DMS79 (cell line): ENCODE data around the gene COPA.
"Not testable (repeated sequence)": the region's sequence is repeated elsewhere in the genome, so short reads cannot be mapped to it uniquely, and the experiment has no call there.

Experiments used
- DNase-seq: peaks from one replicate; lab custom pipeline; 2025; lab: John Stamatoyannopoulos, UW

Gene COPA

DNA sequence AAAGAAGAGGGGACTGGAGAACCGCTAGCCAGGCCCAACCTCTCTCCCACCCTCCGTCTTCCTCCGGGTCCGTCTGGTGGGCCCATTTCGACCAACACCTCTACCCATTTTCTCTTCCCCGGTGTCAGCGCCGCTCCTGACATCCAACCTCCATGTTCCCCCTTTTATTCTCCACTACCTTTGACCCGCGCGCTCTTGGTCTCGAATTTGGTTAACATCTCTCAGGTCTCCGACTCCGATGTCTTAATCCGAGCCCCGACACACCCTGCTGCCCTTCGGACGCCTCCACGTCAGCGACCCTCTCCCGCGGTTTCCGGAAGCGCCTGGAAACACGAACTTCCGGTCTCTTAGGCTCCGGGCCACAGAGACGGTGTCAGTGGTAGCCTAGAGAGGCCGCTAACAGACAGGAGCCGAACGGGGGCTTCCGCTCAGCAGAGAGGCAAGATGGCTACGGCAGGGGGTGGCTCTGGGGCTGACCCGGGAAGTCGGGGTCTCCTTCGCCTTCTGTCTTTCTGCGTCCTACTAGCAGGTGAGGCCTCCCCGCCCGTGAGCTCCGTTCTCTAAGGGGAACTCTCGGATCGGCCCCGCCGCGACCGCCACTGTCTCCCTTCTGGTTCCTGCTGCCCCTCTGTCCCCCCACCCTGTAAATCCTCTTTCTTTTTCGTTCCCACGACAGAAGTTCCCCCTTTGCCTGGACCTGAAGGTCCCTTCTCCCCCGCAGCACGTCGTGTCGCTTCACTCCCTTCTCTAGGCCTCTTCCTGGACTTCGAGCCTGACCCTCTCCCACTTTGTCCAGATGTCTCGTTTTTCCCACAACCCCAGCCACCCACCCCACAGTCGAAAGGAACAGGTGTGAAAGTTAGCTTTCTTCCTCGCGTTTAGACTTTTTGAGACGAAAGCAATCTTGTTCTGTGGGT is at the start of gene COPA, which contains the start of gene NCSTN:
Gene COPA, minus strand, starts transcription at position 298 of the 917 bp plus-strand sequence. Its CDS starts 80 bp downstream, at position 218.
Gene NCSTN, plus strand, starts transcription at position 431 of the 917 bp plus-strand sequence. Its CDS starts 14 bp downstream, at position 445.
- DNase-seq, result peak; percentile 91

DNA sequence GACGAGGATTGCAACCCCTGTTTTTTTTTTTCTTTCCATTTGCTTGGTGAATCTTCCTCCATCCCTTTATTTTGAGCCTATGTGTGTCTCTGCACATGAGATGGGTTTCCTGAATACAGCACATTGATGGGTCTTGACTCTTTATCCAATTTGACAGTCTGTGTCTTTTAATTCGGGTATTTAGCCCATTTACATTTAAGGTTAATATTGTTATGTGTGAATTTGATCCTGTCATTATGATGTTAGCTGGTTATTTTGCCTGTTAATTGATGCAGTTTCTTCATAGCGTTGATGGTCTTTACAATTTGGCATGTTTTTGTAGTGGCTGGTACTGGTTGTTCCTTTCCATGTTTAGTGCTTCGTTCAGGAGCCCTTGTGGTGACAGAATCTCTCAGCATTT is 45.4 kb upstream of the COPA start:
- DNase-seq, result not testable (repeated sequence)

DNA sequence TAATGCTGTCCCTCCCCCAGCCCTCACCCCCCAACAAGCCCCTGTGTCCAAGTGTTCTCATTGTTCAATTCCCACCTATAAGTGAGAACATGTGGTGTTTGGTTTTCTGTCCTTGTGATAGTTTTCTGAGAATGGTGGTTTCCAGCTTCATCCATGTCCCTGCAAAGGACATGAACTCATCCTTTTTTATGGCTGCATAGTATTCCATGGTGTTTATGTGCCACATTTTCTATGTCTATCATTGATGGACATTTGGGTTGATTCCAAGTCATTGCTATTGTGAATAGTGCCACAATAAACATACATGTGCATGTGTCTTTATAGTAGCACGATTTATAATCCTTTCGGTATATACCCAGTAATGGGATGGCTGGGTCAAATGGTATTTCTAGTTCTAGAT is 41.8 kb upstream of the COPA start:
- not testable (repeated sequence) for DNase-seq

DNA sequence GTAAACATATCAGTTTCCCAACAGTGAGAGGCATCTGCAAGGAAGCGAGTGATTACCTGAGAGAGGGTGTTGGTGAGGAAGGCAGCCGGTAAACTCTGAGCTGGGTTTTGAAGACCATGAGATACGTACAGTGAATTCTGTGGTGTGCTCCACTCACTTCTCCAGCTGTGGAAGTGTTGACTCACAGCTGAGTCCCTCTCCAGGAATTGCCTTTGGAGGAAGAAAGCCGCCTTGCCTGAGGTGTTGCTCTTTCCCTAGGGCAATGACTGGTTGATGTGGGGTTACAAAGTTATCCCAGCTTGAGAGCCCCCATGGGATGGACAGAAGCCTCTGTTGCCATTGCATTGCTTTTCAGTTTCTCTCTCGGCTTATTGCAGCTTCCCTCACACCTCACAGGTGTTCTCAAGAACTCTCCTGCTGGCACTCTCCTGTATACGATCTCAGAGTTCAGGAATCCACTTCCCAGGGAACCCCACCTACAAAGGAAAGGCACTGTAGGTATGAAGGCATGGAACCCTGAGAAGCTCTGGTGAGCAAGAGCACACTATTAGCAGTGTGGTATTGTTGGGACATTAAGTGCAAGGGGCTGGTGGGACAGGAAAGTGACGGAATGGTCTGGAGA is 34.6 kb upstream of the COPA start:
- no peak for DNase-seq

DNA sequence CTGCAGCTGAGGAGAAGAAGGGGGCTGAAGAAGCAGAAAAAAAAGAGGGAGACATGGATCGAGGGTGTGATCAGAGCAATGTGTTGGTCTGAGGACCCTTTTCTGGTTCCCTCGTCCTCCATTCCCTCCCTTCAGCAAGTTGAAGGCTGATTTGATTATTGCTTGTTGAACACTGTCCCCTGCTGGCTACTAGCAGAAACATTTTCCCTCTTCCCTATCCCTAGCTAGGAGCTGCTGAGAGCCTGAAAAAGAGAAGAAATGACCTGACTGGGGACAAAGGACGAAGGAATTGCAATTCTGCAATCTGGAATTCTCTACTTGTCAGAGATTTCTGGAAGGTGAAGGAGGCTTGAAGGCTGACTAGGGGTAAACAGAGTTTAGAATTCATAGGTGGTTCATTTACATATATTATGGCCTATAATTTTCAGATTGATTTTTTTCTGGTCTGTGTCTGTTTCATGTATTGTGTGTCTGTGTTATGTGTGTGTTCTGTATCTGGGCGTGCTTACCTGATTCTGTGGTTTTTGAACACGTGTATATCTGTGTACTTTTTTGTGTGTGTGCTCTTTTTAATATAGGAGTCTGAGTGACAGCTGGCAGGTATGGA is 33.6 kb upstream of the COPA start:
- DNase-seq, result peak; percentile 21

DNA sequence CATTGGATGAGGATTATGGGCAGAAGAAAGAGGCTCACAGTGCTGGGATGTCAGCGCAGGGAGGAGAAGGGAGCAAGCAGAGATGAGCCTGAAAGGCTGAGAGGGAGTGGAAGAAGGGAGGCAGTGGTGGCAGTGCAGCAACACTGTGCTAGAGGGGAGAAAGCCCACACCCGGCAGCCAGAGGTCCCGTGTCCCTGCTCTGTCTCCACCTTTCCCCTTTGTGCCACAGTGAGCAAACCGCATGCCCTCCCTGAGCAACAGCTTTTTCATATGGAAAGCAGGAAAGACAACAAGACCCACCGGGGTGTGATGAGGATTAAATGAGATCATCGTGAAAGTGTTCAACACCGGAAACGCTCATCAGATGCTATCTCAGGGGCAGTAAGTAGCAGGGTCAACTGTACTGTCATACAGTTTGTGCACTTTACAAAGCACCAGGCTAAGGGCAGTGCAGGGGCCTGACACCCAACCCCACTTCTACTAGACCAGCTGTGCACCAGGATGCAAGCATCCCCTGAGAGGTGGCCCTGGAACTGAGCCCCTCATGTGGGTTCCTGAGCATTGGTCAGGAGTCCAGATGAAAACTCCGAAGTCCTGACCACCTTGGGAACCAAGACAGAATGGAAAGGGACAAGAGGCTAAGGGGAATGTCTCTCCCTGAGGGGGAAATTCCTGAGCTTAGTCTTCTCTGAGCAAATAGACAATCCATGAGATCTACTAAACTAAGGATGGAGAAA is 32.9 kb upstream of the COPA start:
- no peak for DNase-seq

DNA sequence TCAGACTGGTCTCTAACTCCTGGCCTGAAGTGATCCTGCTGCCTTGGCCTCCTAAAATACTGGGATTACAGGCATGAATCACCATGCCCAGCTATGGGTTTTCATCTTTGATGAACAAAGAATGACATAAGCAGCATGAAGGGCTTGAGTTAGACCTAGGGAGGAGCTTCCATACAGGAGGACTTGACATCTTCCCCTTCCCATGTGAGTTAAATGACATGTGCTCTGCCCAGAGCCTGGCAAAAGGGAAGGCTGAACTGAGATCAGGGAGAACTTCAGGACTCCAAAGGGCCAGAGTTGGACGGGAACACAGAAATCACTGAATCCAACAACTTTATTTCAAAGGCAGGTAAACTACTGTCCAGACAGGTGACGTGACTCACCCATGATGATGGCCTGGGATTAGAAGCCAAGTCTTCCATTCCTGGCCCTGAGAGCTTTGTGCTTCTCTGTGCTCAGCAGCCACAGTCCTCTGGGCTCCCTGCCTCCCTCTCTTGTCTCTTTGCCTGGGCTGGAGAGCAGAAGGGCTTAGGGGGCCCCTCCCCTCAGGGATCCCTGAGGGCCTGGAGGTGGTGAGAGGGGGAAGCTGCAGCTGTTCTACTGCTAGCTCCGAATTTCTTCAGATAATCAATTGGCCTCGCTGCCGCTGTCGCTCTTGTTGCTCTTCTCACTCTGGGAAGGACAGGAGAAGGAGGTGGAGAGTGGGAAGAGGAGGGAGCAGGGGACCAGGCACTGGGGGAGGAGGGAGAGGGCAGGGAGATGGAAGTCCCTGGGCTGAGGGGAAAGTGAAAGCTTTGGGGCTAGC is 31.5 kb upstream of the COPA start:
- DNase-seq, result no peak

DNA sequence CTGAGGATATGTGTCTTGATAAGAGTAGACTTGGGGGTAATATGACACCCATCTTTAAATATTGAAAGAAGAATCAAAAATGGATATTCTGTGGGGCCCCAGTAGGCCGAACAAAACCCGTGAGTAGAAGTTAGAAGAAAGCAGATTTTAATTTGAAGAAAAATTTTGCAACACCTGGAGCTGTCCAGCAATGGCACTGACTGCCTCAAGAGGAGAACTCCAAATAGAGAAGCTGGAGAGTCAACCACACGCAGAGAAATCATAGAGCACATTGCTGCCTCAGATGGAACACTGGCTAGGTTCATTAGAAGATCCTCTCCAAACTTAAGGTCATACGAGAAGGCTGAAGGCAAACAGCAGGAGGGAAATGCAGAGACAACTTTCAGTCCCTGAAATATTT is 30.6 kb upstream of the COPA start:
- no peak for DNase-seq

DNA sequence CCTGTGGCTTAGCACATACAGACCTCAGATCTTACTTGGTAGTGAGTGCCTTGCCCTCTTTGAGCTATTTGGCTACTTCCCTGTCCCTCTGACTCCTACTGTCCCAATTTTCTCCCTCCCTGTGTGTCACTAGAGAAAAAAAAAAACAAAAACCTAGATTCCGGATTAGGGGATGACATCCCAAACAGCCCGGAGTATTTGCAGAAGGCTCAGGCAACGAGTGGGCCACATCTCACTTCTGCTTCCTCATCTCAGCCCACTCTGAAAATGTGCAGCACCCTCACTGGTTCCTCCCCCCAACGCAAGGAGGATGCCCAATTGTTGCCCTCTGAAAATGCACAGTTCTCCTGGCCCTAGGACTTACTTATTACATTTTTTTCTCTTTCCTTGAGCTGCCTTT is 28.7 kb upstream of the COPA start:
- no peak for DNase-seq

DNA sequence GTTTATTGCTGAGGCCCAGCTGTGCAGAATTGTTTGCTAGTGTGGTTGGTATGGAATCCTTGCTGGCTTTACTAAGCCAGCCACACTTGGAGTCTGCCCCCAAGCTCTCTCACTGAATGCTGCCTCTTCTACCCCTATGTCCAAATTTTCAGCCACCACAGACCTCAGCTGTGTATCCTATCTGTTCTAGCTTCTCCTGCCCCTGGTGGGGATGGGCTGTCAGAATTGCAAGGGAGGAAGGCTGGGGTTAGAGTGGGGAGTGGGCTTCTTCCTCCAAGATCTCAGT is 28.2 kb upstream of the COPA start:
- DNase-seq, result no peak

DNA sequence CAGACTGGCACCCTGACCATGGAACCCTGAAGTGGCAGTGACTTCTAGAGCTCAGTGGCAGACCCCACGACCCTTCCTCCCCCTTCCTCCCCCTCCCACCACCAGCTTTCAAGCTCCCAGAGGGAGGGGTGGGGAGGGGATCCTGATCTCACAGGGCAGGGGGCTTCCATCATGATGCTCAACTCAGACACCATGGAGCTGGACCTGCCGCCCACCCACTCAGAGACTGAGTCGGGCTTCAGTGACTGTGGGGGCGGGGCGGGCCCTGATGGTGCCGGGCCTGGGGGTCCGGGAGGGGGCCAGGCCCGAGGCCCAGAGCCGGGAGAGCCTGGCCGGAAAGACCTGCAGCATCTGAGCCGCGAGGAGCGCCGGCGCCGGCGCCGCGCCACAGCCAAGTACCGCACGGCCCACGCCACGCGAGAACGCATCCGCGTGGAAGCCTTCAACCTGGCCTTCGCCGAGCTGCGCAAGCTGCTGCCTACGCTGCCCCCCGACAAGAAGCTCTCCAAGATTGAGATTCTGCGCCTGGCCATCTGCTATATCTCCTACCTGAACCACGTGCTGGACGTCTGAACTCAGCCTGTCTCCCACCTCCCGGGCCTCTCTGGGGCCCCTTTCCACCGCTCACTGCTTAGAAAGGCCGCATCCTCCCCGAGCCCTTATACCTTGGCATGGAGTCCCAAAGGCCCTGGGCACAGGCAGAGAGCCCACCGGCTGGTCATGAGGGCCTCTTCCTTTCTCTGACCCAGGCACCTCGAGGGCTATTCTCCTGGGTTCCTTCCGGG is 27.7 kb upstream of the COPA start:
- DNase-seq, result no peak

DNA sequence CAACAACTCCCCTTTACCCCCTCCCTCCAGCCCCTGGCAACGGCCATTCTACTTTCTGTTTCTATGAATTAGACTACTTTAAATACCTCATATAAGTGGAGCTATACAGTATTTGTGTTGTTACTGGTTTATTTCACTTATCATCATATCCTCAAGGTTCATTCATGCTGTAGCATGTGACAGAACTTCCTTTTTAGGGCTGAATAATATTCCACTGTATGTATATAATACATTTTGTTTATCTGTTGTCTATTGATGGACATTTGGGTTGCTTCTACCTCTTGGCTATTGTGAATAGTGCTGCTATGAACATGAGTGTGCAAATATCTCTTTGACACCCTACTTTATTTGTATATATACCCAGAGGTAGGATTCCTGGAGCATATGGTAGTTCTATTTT is 26.0 kb upstream of the COPA start:
- no peak for DNase-seq

DNA sequence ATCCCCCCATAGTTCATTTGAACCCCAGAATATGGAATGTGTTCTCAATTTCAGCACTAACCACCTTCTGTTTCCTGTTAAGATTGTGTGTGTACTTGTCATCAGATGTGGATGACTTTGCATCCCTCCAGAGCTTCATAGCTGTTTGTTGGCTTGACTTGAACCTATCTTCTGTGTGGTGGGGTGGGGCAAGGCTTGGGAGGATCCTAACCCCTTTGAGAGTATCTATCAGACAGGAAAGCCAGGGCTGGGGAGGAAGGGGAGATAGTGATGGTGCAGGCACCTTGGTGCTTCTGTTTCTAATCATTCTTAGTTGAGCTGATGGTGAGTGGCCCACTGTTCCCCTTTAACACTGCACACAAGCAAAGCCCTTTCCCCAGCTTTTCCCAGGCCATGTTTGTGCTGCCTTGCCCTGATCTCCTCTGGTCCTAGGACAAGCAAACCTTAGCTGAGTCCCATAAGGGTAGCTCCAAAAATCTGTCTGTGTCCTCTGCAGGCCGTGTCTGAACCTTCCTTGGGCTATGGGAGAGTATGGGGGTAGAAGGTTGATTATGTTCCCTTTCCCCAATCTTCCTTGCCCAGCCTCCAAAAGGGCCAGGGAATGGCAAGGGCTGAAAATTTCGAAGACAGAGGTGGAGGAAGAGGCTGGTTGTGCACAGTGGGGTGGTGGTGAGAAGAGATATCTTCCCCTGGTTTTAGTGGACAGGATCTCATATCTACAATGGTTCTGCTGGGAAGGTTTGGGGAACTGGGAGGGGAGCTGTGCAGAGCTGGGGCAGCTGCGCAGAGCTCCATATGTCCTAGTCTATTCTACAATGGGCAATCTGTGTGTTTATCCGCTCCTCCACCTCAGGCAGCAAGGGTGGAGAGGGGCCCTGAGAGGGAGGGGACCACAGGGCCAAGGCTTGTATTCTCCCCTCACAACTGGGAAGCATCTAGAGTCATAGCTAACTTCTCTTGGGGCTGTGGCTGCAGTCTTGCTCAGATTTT is 25.2 kb upstream of the COPA start:
- no peak for DNase-seq

DNA sequence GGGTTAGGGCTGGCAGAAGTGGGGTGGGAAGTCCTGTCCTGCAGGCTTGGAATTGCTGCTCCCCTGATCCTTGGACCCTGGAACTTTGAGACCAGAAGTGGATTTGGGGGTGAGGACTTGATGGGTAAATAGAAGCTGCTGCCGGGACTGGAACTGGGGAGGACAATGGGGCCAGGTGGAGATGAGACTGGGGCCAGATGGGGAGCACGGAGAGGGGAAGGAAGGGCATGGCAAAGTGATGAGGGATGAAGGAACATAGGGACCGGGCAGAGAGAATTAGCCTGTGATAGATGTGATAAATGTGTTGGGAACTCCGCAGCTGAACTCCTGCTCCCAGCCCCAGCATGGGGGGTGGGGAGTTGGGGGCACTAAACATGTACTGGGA is 24.5 kb upstream of the COPA start:
- no peak for DNase-seq

DNA sequence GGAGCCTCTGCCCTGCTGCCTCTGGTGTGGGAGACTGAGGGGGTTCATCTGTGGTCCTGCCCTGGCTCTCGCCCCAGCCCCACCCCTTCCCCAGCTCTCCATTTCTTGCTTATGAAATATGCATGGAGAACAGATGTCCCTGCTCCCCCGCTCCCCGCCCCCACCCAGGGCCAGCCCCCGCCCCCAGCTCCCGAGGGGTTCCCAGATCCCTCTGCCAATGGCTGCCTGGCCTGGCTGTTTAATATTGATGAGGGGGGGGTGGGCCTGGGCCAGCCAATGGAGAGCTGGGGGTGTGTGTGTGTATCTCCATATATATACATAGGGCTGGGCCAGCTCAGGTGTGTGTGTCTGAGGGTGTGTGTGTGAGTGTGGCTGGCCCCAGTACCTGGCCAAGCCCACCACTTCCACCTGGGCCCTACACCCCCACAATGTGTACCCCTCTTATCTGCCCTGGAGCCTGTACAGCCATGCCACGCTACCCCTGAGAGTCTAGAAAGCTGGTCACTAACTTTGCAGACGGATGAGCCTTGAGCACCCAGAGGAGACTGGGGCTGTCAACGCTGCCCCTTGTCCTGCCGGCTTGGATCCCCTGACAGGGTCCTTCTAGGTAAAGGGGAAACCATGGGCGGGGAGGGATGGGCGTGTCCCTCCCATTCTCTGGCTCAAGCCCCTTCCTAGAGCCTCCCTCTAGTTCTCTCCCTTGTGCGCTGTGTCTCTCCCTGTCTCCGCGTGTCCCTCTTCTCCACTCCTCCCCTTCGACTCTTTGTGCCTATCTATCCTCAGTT is 23.9 kb upstream of the COPA start, which contains the start of gene NHLH1:
Gene NHLH1, plus strand, starts transcription at position 341 of the 785 bp plus-strand sequence. CDS start 3,661 bp downstream, outside the sequence.
- no peak for DNase-seq

DNA sequence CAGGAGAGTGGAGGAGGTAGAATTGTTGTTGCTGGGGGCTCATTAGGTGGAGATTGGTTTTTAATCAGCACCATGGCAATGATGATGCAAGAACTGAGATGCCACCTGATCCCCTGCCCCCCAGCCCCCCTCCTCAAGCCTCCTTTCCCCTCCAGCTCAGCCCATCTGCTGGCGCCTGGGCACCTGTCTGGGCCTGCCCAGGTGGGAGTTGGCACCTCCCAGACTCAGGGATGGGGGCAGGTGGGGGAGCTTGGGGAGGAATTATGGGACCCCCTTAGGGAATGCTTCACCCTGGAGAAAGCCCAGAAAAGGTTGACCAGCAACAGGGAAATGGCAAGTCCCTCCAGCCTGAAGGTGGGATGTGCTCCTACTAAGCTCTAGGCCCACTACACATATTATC is 22.3 kb upstream of the COPA start:
- no peak for DNase-seq

DNA sequence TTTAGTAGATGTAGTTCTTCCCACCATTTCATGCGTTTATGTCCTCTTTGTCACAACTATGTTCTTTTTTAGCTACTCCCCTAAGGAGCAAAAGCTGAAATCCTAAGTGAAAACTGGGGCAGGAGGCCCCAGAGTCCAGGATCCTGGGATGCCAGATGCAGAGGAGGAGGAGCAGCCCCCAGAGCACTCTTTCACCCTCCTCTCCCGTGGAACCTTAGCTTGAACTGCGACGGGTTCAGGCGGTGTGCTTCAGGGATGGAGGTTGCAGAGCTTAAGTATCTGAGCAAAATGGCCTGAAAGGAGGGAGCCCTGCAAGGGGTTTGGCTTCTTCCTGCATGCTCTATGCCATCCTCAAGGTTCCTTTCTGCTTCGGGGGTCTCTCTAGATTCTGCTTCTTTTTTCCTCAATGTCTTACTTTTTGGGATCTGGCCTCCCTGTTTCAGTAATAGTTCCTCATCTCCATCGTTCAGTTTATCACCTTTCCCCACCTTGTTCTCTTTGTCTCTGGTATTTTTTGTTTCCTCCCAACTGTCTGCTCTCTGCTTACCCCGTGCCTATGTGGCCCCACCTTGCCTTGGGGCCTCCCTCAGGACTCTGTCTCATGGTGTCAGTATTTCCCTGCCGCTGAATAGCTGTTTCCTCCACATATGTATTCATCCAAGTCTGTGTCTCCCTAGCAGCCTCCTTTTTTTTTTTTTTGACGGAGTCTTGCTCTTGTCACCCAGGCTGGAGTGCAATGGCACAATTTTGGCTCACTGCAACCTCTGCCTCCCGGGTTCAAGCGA is 21.1 kb upstream of the COPA start:
- no peak for DNase-seq

DNA sequence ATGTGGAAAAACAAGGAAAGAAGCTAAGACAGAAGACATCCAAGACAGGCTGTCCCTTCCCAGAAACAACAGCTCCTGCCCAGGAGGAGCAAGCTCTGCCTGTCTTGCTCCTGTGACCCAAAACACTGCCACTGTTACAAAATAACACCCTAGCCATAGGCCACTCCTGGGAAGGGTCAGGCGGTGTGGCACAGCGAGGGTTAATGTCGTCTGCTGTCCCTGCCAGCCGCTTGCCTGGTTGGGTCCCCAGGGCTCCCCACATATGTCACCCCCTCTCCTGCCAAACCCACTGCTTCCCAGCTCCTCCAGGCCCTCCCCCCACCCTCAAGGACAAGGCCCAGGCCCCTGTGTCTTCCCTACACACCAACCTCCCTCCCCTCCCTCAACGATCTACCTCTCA is 20.0 kb upstream of the COPA start:
- no peak for DNase-seq
